Peyer's patch (tissue), 4 donors: ENCODE measurements around the gene ST3GAL4.

Source experiments
- POLR2A ChIP-seq, 2 donors: fragments of 450-650 bp; IDR thresholded peaks; one replicate each; pipeline ENCODE4 v1.5.1; 2017; ENCODE audit warnings: antibody characterized with exemption in 2 of 2, mild to moderate bottlenecking in 2 of 2, moderate library complexity in 2 of 2
- TF ChIP-seq, protein P1 (sequence below), 6 experiments: fragments of 450-650 bp in 4 of 6; fragments of 200-600 bp in 2 of 6; sonication (generic) in 1 of 6; IDR thresholded peaks; one replicate each; pipeline ENCODE4 v1.5.1; 2017 to 2019; ENCODE audit warnings: antibody characterized with exemption in 6 of 6, mild to moderate bottlenecking in 3 of 6, moderate library complexity in 1 of 6

DNA sequence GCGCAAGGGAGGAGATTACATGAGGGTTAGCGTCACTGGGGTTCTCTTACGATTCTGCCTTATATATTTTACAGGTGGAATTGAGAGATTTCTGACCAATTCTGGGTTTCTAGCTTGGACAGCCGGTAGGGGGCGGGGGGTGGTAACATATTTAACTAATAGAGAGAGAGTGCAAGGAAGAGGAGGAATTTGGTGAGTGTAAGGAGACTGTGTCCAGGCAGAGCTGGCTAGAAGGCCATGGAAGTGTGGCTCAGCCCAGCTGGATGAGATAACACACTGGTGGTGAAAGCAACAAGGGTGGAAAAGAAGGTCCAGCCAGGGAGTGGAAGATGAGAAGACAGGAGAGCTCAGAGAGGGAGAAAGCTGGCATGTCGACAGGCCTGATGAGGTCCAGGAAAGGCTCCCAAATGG, 56.5 kb downstream of the ST3GAL4 start:
- TF ChIP-seq, protein P1, sequence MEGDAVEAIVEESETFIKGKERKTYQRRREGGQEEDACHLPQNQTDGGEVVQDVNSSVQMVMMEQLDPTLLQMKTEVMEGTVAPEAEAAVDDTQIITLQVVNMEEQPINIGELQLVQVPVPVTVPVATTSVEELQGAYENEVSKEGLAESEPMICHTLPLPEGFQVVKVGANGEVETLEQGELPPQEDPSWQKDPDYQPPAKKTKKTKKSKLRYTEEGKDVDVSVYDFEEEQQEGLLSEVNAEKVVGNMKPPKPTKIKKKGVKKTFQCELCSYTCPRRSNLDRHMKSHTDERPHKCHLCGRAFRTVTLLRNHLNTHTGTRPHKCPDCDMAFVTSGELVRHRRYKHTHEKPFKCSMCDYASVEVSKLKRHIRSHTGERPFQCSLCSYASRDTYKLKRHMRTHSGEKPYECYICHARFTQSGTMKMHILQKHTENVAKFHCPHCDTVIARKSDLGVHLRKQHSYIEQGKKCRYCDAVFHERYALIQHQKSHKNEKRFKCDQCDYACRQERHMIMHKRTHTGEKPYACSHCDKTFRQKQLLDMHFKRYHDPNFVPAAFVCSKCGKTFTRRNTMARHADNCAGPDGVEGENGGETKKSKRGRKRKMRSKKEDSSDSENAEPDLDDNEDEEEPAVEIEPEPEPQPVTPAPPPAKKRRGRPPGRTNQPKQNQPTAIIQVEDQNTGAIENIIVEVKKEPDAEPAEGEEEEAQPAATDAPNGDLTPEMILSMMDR (IDR thresholded peaks at IDR 0.05), result no peak
- no peak for TF ChIP-seq POLR2A (IDR thresholded peaks at IDR 0.05)
